Amniotic epithelial cell (primary cell): ENCODE measurements around the gene PKN3.

Source experiments
- DNase-seq: peaks from one replicate; pipeline ENCODE4 v3.0.0-alpha.2; 2010; ENCODE audit warnings: low read depth

PKN3 gene

GRCh38 chr9:128702445-128702948 is at the start of gene PKN3:
Gene PKN3 (plus strand): TSS chr9:128702503. CDS start chr9:128702916, 413 bp downstream.
- DNase-seq, result peak; percentile 59

DNA sequence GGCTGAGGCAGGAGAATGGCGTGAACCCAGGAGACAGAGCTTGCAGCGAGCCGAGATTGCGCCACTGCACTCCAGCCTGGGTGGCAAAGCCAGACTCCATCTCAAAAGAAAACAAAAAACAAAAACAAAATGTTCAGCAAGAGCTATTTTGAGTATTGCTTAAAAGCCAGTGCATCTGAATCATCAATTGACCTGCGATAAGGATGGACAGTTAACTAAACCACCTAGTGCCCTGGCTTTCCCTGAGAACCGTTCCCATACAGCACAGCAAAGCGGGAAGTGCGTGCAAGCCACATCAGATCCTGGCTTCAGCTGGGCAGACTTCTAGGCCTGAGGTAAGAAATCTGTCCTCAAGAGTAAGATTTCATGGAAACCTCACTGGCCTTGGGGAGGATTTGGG is 48.4 kb upstream of the PKN3 start:
- peak; percentile 91 for DNase-seq

- DNase-seq, result no peak
Observed at GRCh38 chr9:128654481-128654880, 47.8 kb upstream of the PKN3 start.

DNA sequence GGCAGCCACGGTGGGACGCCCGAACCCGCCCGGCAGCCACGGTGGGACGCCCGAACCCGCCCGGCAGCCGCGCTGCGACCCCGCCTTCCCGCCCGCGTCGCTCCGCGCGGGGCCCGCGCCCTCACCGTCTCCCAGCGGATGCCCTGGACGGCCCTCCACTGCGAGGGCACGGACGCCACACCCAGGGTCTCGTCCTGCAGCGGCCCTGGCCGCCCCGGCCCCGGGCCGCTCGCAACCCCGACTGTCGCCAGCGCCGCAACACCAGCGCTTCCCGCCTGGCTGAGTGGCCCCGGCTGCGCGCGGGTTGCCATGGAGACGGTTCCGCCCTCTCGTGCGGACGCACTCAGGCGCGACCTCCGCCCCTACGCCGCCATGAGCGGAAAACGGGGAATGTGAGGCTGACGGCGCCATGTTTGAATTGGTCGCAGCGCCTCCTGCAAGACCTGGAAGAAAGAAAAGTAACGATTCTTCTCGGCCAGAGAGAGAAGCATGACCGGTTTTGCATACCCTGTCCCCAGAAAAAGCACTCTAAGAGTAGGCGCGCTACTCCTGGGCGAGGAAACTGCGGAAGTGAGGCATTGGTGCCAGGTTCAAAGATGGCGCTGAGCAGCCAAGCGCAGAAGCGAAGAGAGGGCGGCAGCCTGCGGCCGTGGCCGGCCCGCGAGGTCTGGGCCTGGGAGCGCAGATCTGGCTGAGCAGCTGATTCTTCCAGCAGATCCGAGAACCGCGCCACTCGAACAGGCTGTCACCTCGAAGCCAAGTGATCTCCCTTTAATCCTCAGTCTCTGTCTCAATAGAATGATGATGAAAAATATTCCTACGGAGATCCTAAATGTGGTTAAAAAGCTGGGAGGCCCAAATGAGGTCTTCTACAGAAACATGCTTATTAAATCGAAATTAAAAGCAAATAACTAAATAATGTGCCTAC is 45.6 kb upstream of the PKN3 start, which contains the start of gene DYNC2I2:
Gene DYNC2I2 (minus strand): TSS at position 432 of the 928 bp plus-strand sequence. CDS start 121 bp downstream, at position 311.
- peak; percentile 84 for DNase-seq

GRCh38 chr9:128657344-128657704 is 45.0 kb upstream of the PKN3 start:
- no peak for DNase-seq

DNA sequence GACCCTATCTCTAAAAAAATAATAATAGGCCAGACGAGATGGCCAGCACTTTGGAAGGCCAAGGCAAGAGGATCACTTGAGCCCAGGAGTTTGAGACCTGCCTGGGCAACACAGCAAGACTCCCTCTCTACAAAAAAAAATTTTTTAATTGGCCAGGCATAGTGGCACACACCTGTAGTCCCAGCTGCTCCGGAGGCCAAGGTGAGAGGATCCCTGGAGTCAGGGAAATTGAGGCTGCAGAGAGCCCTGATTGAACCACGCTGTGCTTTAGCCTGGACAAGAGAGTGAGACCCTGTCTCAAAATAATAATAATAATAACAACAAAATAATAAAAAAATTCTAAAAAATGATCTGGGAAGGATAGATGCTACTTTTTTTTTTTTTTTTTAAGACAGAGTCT is 44.5 kb upstream of the PKN3 start:
- DNase-seq, result no peak

- peak; percentile 69 for DNase-seq
Observed at GRCh38 chr9:128666481-128666941, 35.8 kb upstream of the PKN3 start.

- no peak for DNase-seq
Observed at GRCh38 chr9:128669786-128670185, 32.5 kb upstream of the PKN3 start.

DNA sequence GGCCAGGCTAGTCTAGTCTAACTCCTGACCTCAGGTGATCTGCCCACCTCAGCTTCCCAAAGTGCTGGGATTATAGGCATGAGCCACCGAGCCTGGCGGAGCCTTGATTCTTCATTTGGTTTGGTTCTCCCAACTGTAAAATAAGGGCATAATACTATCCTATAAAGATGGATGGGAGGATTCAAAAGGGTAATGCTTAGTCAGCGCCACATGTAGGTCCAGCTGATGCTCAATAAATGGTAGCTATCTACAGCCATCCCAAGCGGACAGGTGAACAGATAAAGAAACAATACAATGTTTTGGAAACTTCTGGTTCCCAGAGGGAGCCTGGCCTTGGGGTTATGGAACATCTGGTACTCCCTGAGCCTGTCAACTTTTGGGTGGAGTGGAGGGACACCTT is 26.9 kb upstream of the PKN3 start:
- DNase-seq, result no peak

DNA sequence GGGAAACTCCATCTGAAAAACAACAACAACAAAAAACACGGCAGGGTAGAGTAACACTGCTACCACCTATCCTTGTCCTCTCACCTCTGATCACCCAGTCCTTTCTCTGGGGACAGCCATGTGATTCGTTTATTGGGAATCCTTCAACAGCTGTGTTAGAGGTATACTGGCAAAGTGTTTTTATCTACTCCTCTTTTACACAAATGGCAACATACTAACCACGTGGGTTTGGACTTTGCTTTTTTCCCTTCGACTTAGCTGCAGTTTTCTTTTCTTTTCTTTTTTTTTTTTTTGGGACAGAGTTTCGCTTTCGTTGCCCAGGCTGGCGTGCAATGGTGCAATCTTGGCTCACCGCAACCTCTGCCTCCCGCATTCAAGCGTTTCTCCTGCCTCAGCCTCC is 24.5 kb upstream of the PKN3 start:
- no peak for DNase-seq

GRCh38 chr9:128683340-128684064 is 18.8 kb upstream of the PKN3 start:
- DNase-seq, result peak; percentile 97

DNA sequence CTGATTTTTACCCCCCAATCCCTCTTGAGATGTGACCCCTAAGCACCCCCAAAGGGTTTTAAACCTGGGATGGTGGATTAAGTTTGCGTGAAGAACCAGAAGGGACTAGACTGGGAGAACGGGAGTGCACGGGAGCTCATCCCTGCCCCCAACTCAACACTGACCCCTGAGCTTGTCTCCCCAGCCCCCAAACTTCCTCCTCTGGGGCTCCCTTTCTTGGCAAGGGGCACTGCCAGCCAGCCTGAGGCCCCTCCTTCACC is 18.3 kb upstream of the PKN3 start:
- no peak for DNase-seq

DNA sequence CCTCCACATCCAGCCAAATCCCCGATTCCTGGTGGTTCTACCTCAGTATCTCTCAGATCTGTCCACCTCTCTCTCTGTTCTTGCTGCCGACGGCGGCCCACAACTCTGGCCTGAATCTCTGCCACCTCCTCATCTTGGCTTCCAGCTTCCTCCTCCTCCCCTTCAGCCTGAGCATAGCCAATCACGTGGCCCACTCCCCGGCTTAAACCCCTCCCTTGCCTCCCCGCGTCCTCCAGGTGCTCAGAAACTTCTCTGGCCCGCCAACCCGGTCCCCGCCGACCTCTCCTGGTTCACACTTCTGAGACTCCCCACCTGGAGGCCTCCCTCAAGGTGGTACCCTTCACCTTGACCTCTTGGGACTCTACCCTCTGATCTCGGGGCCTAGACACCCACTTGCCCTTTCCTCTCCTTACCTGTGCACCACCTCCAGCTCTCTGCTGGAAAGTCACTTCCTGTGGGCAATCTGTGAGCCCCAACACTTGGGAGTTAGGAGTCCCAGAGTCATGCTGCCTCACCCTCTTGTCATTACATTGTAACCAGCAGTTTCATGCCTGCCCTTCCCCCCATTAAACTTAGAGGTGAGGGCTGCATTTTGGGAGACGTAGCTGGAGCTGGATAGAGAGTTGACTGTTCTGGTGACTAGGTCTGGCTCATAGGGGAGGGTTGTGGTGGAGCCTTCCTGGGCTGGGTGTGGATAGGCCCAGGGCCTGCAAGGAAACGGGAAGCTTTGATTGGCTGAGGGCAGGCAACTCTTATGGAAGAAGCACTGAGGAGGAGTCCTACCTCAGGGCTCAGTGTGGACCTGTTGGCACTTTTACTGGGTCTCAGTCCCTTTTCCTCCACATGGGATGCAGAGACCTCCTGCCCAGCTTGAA is 17.7 kb upstream of the PKN3 start:
- DNase-seq, result peak; percentile 76

GRCh38 chr9:128685636-128686489 is 16.4 kb upstream of the PKN3 start:
- DNase-seq, result peak; percentile 51

DNA sequence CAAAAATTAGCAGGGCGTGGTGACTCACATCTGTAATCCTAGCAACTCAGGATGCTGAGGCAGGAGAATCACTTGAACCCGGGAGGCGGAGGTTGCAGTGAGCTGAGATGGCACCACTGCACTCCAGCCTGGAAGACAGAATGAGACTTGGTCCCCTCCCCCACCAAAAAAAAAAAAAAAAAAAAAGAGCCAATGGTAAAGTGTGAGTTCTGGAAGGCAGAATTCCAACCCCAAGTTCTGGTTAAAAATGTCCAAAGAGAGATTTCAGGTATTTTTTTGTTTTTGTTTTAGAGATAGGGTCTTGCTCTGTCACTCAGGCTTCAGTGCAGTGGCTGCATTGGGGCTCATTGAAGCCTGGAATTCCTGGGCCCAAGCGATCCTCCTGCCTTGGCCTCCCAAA is 14.8 kb upstream of the PKN3 start:
- no peak for DNase-seq

DNA sequence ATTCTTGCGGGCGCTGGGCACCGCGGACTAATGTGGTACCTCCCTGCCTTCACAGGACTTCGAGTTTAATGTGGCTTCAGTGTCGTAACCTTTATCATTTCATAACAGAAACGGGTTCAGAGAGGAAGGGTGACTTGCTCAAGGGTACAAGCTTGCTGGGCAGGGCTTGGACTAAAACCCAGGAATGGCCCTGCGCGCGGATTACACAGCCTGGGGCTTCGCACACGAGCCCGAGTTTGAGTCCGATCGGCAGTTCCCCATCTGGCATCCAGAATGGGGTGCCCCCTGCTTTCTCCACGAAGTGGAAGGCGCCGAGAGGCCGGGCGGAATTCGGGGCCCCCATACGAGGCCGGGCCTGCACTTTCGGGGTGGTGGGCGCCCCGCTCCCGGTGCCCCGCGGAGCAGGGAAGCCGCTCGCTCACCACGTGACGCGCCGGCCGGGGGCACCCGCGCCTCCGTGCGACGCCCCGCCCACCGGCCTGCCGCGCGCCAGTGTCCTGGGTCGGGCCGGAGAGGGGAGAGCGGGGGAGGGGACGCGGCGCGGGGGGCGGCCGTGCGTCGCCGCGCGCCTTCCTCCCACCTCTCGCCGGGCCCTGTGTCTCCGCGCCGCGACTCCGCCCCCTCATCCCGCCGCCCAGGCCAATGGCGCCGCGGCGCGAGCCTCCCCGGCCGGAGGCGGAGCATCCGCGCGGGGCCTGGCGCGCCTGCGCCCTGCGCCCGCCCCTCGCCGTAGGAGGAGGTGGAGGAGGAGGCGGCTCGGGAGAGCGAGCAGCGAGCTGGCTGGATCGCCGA is 13.6 kb upstream of the PKN3 start, which contains the start of gene SET:
Gene SET (plus strand): TSS at position 722 of the 792 bp plus-strand sequence. CDS start 361 bp downstream, outside the sequence.
- DNase-seq, result peak; percentile 85

DNA sequence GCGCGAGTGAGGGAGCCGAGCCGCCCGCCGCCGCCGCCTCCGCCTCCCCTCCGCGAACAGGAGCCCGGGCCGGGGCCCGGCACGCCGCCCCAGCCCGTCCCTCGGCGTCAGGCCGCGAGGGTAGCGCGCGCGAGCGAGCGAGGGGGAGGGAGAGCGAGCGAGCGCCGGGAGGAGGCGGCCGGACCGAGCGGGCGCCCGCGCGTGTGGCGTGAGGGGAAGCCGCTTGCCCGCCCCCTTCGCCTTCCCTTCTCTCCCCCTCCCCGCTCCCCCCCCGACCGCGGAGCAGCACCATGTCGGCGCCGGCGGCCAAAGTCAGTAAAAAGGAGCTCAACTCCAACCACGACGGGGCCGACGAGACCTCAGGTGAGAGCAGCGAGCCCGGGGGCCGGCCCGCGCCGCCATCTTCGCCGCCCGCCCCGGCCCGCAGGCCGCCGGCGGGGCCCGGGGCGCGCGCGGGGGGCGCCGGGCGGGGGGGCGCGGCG is 13.0 kb upstream of the PKN3 start:
- DNase-seq, result no peak

DNA sequence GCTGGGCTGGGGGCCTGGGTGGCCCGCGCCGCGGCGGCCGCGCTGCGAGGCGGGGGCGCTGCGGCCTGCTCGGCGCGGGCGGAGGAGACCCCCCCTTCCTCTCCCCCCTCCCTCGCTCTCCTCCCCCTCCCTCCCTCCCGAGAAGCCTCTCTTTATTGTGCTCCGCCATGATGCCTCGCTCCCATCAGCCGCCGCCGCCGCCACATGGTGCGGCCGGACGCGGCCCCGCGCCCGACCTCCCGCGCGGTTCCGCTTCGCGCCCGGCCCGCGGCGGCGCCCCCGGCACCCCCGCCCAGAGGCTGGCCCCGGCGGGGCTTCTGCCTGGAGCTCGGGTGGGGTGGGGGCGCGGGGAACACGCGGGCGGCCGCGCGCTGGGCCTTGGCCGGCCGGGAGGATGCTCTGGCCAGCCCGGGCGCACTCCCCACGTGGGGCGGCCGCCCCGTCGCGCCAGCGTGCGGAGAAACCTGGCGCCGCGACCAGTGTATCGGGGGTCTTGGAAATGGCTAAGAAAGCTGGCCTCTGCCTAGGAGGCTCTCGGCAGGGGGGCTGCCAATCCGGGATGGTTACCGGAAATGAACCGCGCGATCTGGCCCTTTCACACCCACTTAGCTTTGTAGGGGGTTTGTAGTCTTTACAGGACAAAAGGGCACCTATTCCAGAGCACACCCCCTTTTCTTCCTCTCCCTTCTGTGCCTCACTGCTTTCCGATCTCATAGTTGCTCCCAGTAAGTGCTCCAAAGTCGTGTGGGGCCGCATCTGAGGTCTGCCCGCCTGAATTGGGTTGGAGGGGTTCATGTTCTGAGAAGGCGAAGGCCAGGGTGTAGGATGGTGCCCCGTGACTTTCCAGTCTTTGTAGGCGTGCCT is 12.3 kb upstream of the PKN3 start:
- peak; percentile 36 for DNase-seq

DNA sequence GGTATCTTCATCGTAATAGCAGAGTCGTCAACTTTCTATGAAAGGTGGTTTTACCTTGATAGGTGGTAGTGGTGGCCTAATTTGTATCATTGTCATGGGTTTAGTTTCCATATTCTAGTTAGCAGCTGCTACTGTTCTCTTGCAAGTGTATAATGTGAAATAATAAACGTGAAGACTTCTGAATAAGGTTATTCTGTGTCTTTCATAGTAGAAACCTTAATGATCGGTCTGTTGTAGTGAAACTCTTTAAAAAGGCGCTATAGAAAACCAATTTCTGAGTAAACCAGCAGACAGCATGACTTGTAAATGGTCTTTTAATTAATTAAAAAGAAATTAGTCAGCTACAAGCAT is 11.6 kb upstream of the PKN3 start:
- DNase-seq, result no peak
